Activated B cell treated with CpG ODN at 0.5 μM for 24 hours (primary cell): ENCODE results near the gene MOB1A. TPM values are rescaled to one million over a fixed set of nuclear protein-coding genes. Genes with fewer than 3 reads are reported as not detected.
A peak's percentile ranks its signal among the peaks of the same experiment; 100 is the strongest.

Experiments
- ATAC-seq: fragments of 200-7000 bp; cut with Tn5 transposase; one replicate; pipeline ENCODE4 v1.10.0; 2021; ENCODE audit warnings: low read depth, mild to moderate bottlenecking, moderate library complexity
- CTCF ChIA-PET: fragments of 350-600 bp; sonication (Branson Sonifier 250); formaldehyde crosslinking; loops from one replicate; lab custom pipeline; 2021; ENCODE audit warnings: antibody characterized with exemption; lab: Charles Lee
- POLR2A ChIA-PET: fragments of 350-600 bp; sonication (Branson Sonifier 250); formaldehyde crosslinking; loops from one replicate; lab custom pipeline; 2021; ENCODE audit warnings: antibody characterized with exemption; lab: Charles Lee
- DNase-seq: peaks from one replicate; pipeline ENCODE4 v3.0.0; 2022
- H3K27ac Mint-ChIP-seq: one replicate; pipeline ENCODE4 v1.8.0; 2020; ENCODE audit warnings: mixed read lengths
- H3K27me3 Mint-ChIP-seq: one replicate; pipeline ENCODE4 v1.8.0; 2021; ENCODE audit warnings: mixed read lengths
- H3K36me3 Mint-ChIP-seq: one replicate; pipeline ENCODE4 v1.8.0; 2021; ENCODE audit warnings: low read depth, mixed read lengths
- H3K4me1 Mint-ChIP-seq: one replicate; pipeline ENCODE4 v1.8.0; 2021; ENCODE audit warnings: mixed read lengths
- H3K4me3 Mint-ChIP-seq: one replicate; pipeline ENCODE4 v1.8.0; 2020; ENCODE audit warnings: mild to moderate bottlenecking, mixed read lengths
- H3K9me3 Mint-ChIP-seq: one replicate; pipeline ENCODE4 v1.8.0; 2020; ENCODE audit warnings: mixed read lengths
- intact Hi-C: fragments of 100-400 bp; cut with micrococcal nuclease; formaldehyde crosslinking; loops from one replicate; pipeline ENCODE4 v1.15.1; 2024
- total RNA-seq: library from RNA; stranded (reverse); gene quantifications from 2 replicates; pipeline ENCODE4 v1.2.3, GENCODE V29; 2022
- TF ChIP-seq, protein P1 (sequence below): fragments of 200-600 bp; IDR thresholded peaks from one replicate; pipeline ENCODE4 v1.8.0; 2022; ENCODE audit warnings: antibody characterized with exemption, mild to moderate bottlenecking

Gene MOB1A
- total RNA-seq, 1 donor from 2014 or later, result 318 TPM

DNA sequence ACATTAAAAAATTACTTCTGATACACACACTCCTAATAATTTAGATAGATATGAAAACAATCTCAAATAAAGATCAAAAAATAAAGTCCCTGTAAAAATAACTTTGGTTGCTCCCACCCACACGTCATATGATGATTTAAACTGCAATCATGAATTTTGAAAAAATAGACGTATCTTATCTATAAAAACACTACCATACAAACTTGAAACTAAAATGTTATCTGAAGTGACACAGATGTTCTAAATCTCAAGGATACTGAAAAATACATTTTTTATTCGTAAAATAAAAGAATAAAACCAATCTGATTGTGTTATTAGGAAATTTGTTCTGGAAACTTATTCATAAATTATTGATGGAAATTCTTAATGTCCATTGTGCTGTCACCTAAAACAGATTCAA lies 22.8 kb downstream of the MOB1A start:
- H3K4me1 Mint-ChIP-seq, result peaks cover 15% of the 10 kb centered on the region
- ATAC-seq (no peak), DNase-seq (no peak)
- TF ChIP-seq, protein P1, sequence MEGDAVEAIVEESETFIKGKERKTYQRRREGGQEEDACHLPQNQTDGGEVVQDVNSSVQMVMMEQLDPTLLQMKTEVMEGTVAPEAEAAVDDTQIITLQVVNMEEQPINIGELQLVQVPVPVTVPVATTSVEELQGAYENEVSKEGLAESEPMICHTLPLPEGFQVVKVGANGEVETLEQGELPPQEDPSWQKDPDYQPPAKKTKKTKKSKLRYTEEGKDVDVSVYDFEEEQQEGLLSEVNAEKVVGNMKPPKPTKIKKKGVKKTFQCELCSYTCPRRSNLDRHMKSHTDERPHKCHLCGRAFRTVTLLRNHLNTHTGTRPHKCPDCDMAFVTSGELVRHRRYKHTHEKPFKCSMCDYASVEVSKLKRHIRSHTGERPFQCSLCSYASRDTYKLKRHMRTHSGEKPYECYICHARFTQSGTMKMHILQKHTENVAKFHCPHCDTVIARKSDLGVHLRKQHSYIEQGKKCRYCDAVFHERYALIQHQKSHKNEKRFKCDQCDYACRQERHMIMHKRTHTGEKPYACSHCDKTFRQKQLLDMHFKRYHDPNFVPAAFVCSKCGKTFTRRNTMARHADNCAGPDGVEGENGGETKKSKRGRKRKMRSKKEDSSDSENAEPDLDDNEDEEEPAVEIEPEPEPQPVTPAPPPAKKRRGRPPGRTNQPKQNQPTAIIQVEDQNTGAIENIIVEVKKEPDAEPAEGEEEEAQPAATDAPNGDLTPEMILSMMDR, result no peak
- POLR2A ChIA-PET, result interaction anchor here (0.6 to 2.3 kb wide), 4 partner anchors 23 to 231 kb away, joined by 5 to 9 read pairs (median 6); partner anchors contain the start of gene MOB1A
- no peaks in the 10 kb centered on the region for H3K9me3 Mint-ChIP-seq
- CTCF ChIA-PET, result no interaction called here
- H3K4me3 Mint-ChIP-seq, result no peak overlapping the region
- intact Hi-C loops, result loop anchor here (1.0 to 2.0 kb wide), 2 partner anchors 9 to 19 kb away; no protein-coding TSS in a partner anchor
- H3K36me3 Mint-ChIP-seq, result peaks cover 79% of the 10 kb centered on the region
- no peaks in the 10 kb centered on the region for H3K27me3 Mint-ChIP-seq
- no peak overlapping the region for H3K27ac Mint-ChIP-seq

DNA sequence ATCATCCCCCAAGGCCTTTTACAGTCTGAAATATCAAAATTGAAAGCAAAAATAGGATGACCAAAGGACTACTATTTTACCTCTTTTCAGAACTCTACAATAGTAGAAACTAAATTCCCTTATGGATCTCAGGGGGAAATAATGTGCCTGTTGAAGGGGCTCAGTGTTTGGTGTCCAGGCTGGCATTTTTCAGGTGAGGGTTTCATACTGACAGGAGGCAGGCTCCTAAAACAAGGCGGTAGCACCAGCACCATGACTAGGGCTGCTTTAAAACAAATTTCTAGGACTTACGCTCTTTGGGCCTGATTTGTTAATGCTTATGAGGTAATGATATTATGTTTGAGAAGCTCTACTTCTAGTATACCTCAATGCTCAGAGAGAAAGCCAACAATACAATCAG lies 25.7 kb downstream of the MOB1A start:
- intact Hi-C loops, result no loop called here
- H3K27me3 Mint-ChIP-seq, result no peaks in the 10 kb centered on the region
- DNase-seq, result no peak
- no peak for ATAC-seq
- no peak overlapping the region for H3K27ac Mint-ChIP-seq
- peaks cover 57% of the 10 kb centered on the region for H3K36me3 Mint-ChIP-seq
- no peaks in the 10 kb centered on the region for H3K9me3 Mint-ChIP-seq
- ChIA-PET CTCF (interaction anchor here (2.1 to 6.4 kb wide), 3 partner anchors 25 to 329 kb away, joined by 8 to 59 read pairs (median 23); partner anchors contain the start of gene MOB1A), POLR2A (interaction anchor here (1.4 kb wide), 1 partner anchor 46 kb away, joined by 4 read pairs; no protein-coding TSS in a partner anchor)
- peaks cover 15% of the 10 kb centered on the region for H3K4me1 Mint-ChIP-seq
- TF ChIP-seq, protein P1, result no peak
- no peak overlapping the region for H3K4me3 Mint-ChIP-seq

DNA sequence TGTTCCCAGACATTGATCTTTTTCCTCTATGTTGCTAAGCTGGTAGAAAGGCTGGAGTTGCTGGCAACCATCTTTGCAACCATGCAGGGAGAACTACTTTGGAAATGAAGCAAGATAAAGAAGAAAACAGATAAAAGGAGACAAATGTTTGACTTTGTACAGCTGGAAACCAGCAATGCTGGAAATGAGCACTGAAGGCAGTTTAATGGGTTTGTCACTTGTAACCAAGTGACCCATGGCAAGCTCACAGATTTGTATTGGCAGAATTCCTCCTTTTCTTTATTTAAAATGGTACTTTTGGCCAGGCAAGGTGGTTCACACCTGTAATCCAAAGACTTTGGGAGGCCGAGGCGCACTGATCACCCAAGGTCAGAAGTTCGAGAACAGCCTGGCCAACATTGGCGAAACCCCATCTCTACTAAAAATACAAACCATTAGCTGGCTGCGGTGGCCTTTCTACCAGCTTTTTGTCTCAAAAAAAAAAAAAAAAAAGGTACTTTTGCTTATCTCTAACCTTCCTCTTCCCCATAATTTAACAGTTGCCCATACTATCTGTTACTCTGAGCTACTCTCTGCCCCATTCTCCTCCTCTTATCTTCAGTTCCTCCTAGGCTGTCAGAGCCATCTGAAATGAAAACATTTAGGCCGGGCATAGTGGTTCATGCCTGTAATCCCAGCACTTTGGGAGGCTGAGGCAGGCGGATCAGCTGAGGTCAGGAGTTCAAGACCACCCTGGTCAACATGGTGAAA lies 28.9 kb downstream of the MOB1A start:
- H3K4me1 Mint-ChIP-seq, result peaks cover 15% of the 10 kb centered on the region
- CTCF ChIA-PET, result interaction anchor here (0.6 to 6.4 kb wide), 8 partner anchors 29 to 328 kb away, joined by 3 to 59 read pairs (median 8); no protein-coding TSS in a partner anchor
- POLR2A ChIA-PET, result interaction anchor here (0.6 to 3.8 kb wide), 9 partner anchors 14 to 315 kb away, joined by 3 to 24 read pairs (median 6); partner anchors contain the start of genes MOB1A and MTHFD2
- H3K27ac Mint-ChIP-seq, result peak overlapping the region; percentile 43
- ATAC-seq (no peak), DNase-seq (no peak)
- TF ChIP-seq, protein P1, result no peak
- peaks cover 29% of the 10 kb centered on the region for H3K36me3 Mint-ChIP-seq
- H3K27me3 Mint-ChIP-seq, result no peaks in the 10 kb centered on the region
- H3K4me3 Mint-ChIP-seq, result no peak overlapping the region
- no peaks in the 10 kb centered on the region for H3K9me3 Mint-ChIP-seq
- intact Hi-C loops, result no loop called here

DNA sequence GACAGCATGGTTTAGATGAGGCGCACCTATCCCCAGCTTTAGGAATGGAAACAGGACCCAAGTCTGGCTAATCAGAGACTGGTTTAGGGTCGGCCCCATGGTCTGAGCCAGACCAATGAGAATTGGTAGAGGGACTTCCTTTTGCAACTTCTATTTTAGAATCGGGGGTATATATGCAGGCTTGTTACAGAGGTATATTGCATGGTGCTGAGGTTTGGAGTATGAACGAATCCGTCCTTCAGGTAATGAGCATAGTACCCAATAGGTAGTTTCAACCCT lies 29.5 kb downstream of the MOB1A start:
- POLR2A ChIA-PET, result interaction anchor here (1.0 to 3.8 kb wide), 6 partner anchors 20 to 147 kb away, joined by 3 to 24 read pairs (median 5); partner anchors contain the start of genes MOB1A and MTHFD2
- CTCF ChIA-PET, result interaction anchor here (0.6 to 6.4 kb wide), 7 partner anchors 28 to 326 kb away, joined by 3 to 59 read pairs (median 7); partner anchors contain the start of gene MTHFD2
- H3K4me1 Mint-ChIP-seq, result peaks cover 15% of the 10 kb centered on the region
- DNase-seq (no peak), ATAC-seq (no peak)
- TF ChIP-seq, protein P1, result no peak
- no peak overlapping the region for H3K27ac Mint-ChIP-seq
- no peaks in the 10 kb centered on the region for H3K27me3 Mint-ChIP-seq
- no peaks in the 10 kb centered on the region for H3K9me3 Mint-ChIP-seq
- intact Hi-C loops, result no loop called here
- H3K36me3 Mint-ChIP-seq, result peaks cover 26% of the 10 kb centered on the region
- H3K4me3 Mint-ChIP-seq, result no peak overlapping the region
